ENCODE data around the gene HHATL.

GRCh38 chr3:42698911-42699230 is 3.7 kb downstream of the HHATL start:
- TF ChIP-seq, protein P1, sequence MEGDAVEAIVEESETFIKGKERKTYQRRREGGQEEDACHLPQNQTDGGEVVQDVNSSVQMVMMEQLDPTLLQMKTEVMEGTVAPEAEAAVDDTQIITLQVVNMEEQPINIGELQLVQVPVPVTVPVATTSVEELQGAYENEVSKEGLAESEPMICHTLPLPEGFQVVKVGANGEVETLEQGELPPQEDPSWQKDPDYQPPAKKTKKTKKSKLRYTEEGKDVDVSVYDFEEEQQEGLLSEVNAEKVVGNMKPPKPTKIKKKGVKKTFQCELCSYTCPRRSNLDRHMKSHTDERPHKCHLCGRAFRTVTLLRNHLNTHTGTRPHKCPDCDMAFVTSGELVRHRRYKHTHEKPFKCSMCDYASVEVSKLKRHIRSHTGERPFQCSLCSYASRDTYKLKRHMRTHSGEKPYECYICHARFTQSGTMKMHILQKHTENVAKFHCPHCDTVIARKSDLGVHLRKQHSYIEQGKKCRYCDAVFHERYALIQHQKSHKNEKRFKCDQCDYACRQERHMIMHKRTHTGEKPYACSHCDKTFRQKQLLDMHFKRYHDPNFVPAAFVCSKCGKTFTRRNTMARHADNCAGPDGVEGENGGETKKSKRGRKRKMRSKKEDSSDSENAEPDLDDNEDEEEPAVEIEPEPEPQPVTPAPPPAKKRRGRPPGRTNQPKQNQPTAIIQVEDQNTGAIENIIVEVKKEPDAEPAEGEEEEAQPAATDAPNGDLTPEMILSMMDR (IDR thresholded peaks at IDR 0.05; ENCODE audit: low read length), result no peak
- TF ChIP-seq EZH2 (IDR thresholded peaks at IDR 0.05; ENCODE audit: borderline replicate concordance, low read length), result no peak
